Heart left ventricle (tissue), 16 donors: Measurements from ENCODE around the gene ARL11. TPM values are rescaled to one million over a fixed set of nuclear protein-coding genes. Genes with fewer than 3 reads are reported as not detected.
"Not testable (repeated sequence)": the region's sequence is repeated elsewhere in the genome, so short reads cannot be mapped to it uniquely, and the experiment has no call there.

Source experiments
- ATAC-seq, 4 donors: fragments of 200-7000 bp; cut with Tn5 transposase; one replicate each; pipeline ENCODE4 v1.9.1; 2020 to 2022; ENCODE audit warnings: moderate library complexity in 4 of 4, mild to moderate bottlenecking in 3 of 4, moderate number of reproducible peaks in 1 of 4
- DNase-seq, 5 donors: peaks; one replicate each; pipeline ENCODE4 v3.0.0-alpha.2; 2020
- H3K27ac ChIP-seq, 12 donors: fragments of 200-600 bp; sonication (generic) in 4 of 12; one replicate each; pipeline versions ENCODE4 v1.5.0 to v1.8.0; 2016 to 2022; ENCODE audit warnings: mild to moderate bottlenecking in 2 of 12
- H3K27me3 ChIP-seq, 9 donors: fragments of 200-600 bp; sonication (generic) in 2 of 9; one replicate each; pipeline versions ENCODE4 v1.5.1 to v1.8.0; 2016 to 2022; ENCODE audit warnings: mild to moderate bottlenecking in 3 of 9
- H3K36me3 ChIP-seq, 9 donors: fragments of 200-600 bp; sonication (generic) in 2 of 9; one replicate each; pipeline versions ENCODE4 v1.5.0 to v1.8.0; 2018 to 2022; ENCODE audit warnings: mild to moderate bottlenecking in 2 of 9
- H3K4me1 ChIP-seq, 12 donors: fragments of 200-600 bp; sonication (generic) in 4 of 12; one replicate each; pipeline versions ENCODE4 v1.5.0 to v1.8.0; 2016 to 2022; ENCODE audit warnings: mild to moderate bottlenecking in 3 of 12
- H3K4me3 ChIP-seq, 12 donors: fragments of 200-600 bp; sonication (generic) in 4 of 12; one replicate each; pipeline versions ENCODE4 v1.5.0 to v1.8.0; 2017 to 2022; ENCODE audit warnings: mild to moderate bottlenecking in 9 of 12, moderate library complexity in 4 of 12
- H3K9me3 ChIP-seq, 12 donors: fragments of 200-600 bp; sonication (generic) in 4 of 12; one replicate each; pipeline versions ENCODE4 v1.5.0 to v1.8.0; 2016 to 2022; ENCODE audit warnings: mild to moderate bottlenecking in 1 of 12
- CTCF ChIP-seq, 12 donors: fragments of 200-600 bp; sonication (generic) in 4 of 12; IDR thresholded peaks; one replicate each; pipeline versions ENCODE4 v1.5.0 to v1.8.0; 2018 to 2022; ENCODE audit warnings: antibody characterized with exemption in 12 of 12, mild to moderate bottlenecking in 5 of 12
- POLR2A ChIP-seq, 2 donors: fragments of 450-650 bp; IDR thresholded peaks; one replicate each; pipeline ENCODE4 v1.6.1; 2017; ENCODE audit warnings: antibody characterized with exemption in 2 of 2, mild to moderate bottlenecking in 2 of 2, moderate library complexity in 2 of 2
- WGBS, 4 donors: extraction: QIAGEN DNeasy Blood & Tissue Kit in 2 of 4; methylation state at CpG; one replicate each; pipeline versions ENCODE4 v1.1.5 to v1.1.7; 2013 to 2018; 5-methylcytosine and 5-hydroxymethylcytosine counted together
- intact Hi-C, 10 donors: fragments of 100-400 bp; cut with DNase I; formaldehyde crosslinking; loops; one replicate each; pipeline versions ENCODE4 v1.11.1 to v1.14.2; 2022
- polyA plus RNA-seq, 2 donors: library from polyadenylated mRNA; stranded (reverse); fragments of 200-250 nt; gene quantifications; one replicate each; pipeline ENCODE4 v1.2.3, GENCODE V29; 2013
- total RNA-seq, 9 donors: library from RNA; depleted of rRNA in 2 of 9; stranded (reverse); fragments of >200 nt in 2 of 9; fragmentation: NEBNext Ultra II Directional in 3 of 9; extraction: Animal tissue kit (Norgen Biotek cat#: 25700) in 3 of 9; gene quantifications; one replicate each; pipeline versions ENCODE4 v1.1.0 to v1.2.4, GENCODE V29; 2016 to 2023
- donor health status: ischemic (EF 13 %, LVEDD 7.1; RV severe dilation, severe dysfunction).
- donor health status: healthy with polysubstance abuse.
- donor health status: DM: no; HTN: yes; CAD: no.
- donor health status: DM: no; HTN: no; CAD: no.
- donor health status: ischemic (EF 25% LVEDD 6.9; RV normal size, moderate dysfunction).
- donor health status: ischemic (EF 25% LVEDD 5.7; RV mildly dilated, moderate dysfunction).
- donor health status: healthy.
- donor health status: DM: yes; HTN: yes; CAD: no.
- donor health status: ischemic (EF 35%, LVEDD 5.7; RV mildly dilated, moderate dysfunction).
- donor health status: nonischemic (EF 11% LVEDD 7.7; RV severe dilation, severe dysfunction).
- donor health status: DM: yes; HTN: yes; CAD: no.
- donor health status: PGD.
- donor health status: ischemic (EF 29% LVEDD 5.4; RV normal size, mild dysfunction).
- donor health status: nonischemic (EF 23%, LVEDD 6.1; RV moderate dilation, normal function).

Gene ARL11
- total and polyA plus RNA-seq, 11 donors = 0.13 to 3.0 (median 0.32) TPM

GRCh38 chr13:49587311-49587847 lies 40.9 kb upstream of the ARL11 start:
- intact Hi-C loops = loop anchor here in 3 of 10 donors (10.0 kb wide), 2 partner anchors 93 to 143 kb away; partner anchors contain the start of genes PHF11 (in 2 of the 3), CAB39L (in 1 of the 3) and SETDB2 (in 1 of the 3)
- H3K4me3 ChIP-seq = no peak overlapping the region
- H3K9me3 ChIP-seq = no peaks in the 10 kb centered on the region
- TF ChIP-seq POLR2A (IDR thresholded peaks at IDR 0.05) (no peak), CTCF (IDR thresholded peaks at IDR 0.05) (no peak)
- H3K36me3 ChIP-seq = peaks cover 0 to 7% (median 0%) of the 10 kb centered on the region in 9 donors
- ATAC-seq (no peak), DNase-seq (no peak)
- WGBS, 4 donors = 56 to 70% (median 58%) methylated on average over 2 of the region's 2 CpGs
- no peaks in the 10 kb centered on the region for H3K27me3 ChIP-seq
- H3K4me1 ChIP-seq = peaks cover 0 to 23% (median 13%) of the 10 kb centered on the region in 12 donors
- H3K27ac ChIP-seq = no peak overlapping the region

- intact Hi-C loops, H3K36me3 ChIP-seq, ATAC-seq, H3K27ac ChIP-seq, H3K4me3 ChIP-seq, H3K27me3 ChIP-seq, DNase-seq, H3K9me3 ChIP-seq, H3K4me1 ChIP-seq: not testable (repeated sequence)
- WGBS, 4 donors = 80 to 89% (median 84%) methylated on average over 3 of the region's 3 CpGs
Observed at GRCh38 chr13:49590714-49591113, 37.6 kb upstream of the ARL11 start.

GRCh38 chr13:49593876-49594275 lies 34.4 kb upstream of the ARL11 start:
- H3K27me3 ChIP-seq, H3K9me3 ChIP-seq, H3K4me1 ChIP-seq, H3K4me3 ChIP-seq, DNase-seq, H3K36me3 ChIP-seq, H3K27ac ChIP-seq, intact Hi-C loops, ATAC-seq: not testable (repeated sequence)
- 77 to 90% (median 88%) methylated on average over 2 to 3 of the region's 4 CpGs; no CpG with 5 or more reads in 1 of the 4 donors for WGBS, 4 donors

GRCh38 chr13:49594576-49594975 lies 33.7 kb upstream of the ARL11 start:
- H3K4me3 ChIP-seq = no peak overlapping the region
- no peak for TF ChIP-seq POLR2A (IDR thresholded peaks at IDR 0.05)
- TF ChIP-seq CTCF (IDR thresholded peaks at IDR 0.05) = no peak
- no peaks in the 10 kb centered on the region for H3K27me3 ChIP-seq
- intact Hi-C loops = no loop called here
- no peak overlapping the region for H3K27ac ChIP-seq
- no peak for ATAC-seq
- no peaks in the 10 kb centered on the region for H3K4me1 ChIP-seq
- DNase-seq = no peak
- H3K36me3 ChIP-seq = no peaks in the 10 kb centered on the region
- H3K9me3 ChIP-seq = no peaks in the 10 kb centered on the region

GRCh38 chr13:49596221-49596620 lies 32.1 kb upstream of the ARL11 start:
- Histone ChIP-seq H3K36me3 (no peaks in the 10 kb centered on the region), H3K27me3 (no peaks in the 10 kb centered on the region), H3K4me1 (no peaks in the 10 kb centered on the region), H3K4me3 (no peak overlapping the region), H3K27ac (no peak overlapping the region), H3K9me3 (no peaks in the 10 kb centered on the region)
- WGBS, 4 donors = 47 to 90% (median 75%) methylated on average over 2 of the region's 2 CpGs
- TF ChIP-seq POLR2A (IDR thresholded peaks at IDR 0.05) (no peak), CTCF (IDR thresholded peaks at IDR 0.05) (no peak)
- intact Hi-C loops = no loop called here
- ATAC-seq (no peak), DNase-seq (no peak)
